Measurements from ENCODE around the gene IRF3.
A peak's percentile ranks its signal among the peaks of the same experiment; 100 is the strongest.
"Not testable (repeated sequence)": the region's sequence is repeated elsewhere in the genome, so short reads cannot be mapped to it uniquely, and the experiment has no call there.

IRF3 gene

GRCh38 chr19:49645995-49646394, 19.7 kb downstream of the IRF3 start:
- no peak for DNase-seq (ENCODE audit: low read depth)

GRCh38 chr19:49645592-49645991, 20.1 kb downstream of the IRF3 start:
- DNase-seq (ENCODE audit: low read depth): no peak

- no peak for DNase-seq (ENCODE audit: low read depth)
Observed at GRCh38 chr19:49643466-49643865, 22.2 kb downstream of the IRF3 start.

- DNase-seq (ENCODE audit: low read depth): no peak
Observed at GRCh38 chr19:49642492-49643035, 23.1 kb downstream of the IRF3 start.

- DNase-seq (ENCODE audit: low read depth): peak; percentile 100
Observed at GRCh38 chr19:49641688-49642491, 23.8 kb downstream of the IRF3 start, which contains the start of gene SCAF1. Gene SCAF1, plus strand, starts transcription at chr19:49642209. Its CDS starts 2,818 bp downstream, at chr19:49645027.

GRCh38 chr19:49640113-49640898, 25.4 kb downstream of the IRF3 start, which contains the start of gene RRAS:
Gene RRAS, minus strand, starts transcription at chr19:49640143. Its CDS starts 45 bp downstream, at chr19:49640098.
- peak; percentile 99 for DNase-seq (ENCODE audit: low read depth)

GRCh38 chr19:49639401-49640112, 26.1 kb downstream of the IRF3 start:
- no peak for DNase-seq (ENCODE audit: low read depth)

GRCh38 chr19:49637821-49638738, 27.6 kb downstream of the IRF3 start:
- DNase-seq (ENCODE audit: low read depth): no peak

- no peak for DNase-seq (ENCODE audit: low read depth)
Observed at GRCh38 chr19:49636233-49636932, 29.3 kb downstream of the IRF3 start.

GRCh38 chr19:49635530-49636232, 30.0 kb downstream of the IRF3 start:
- DNase-seq (ENCODE audit: low read depth): no peak

GRCh38 chr19:49633273-49633672, 32.4 kb downstream of the IRF3 start:
- not testable (repeated sequence) for DNase-seq (ENCODE audit: low read depth)

GRCh38 chr19:49632576-49632975, 33.1 kb downstream of the IRF3 start:
- no peak for DNase-seq (ENCODE audit: low read depth)

GRCh38 chr19:49631610-49632192, 34.0 kb downstream of the IRF3 start:
- no peak for DNase-seq (ENCODE audit: low read depth)

GRCh38 chr19:49631014-49631588, 34.6 kb downstream of the IRF3 start:
- no peak for DNase-seq (ENCODE audit: low read depth)

GRCh38 chr19:49629659-49630058, 36.0 kb downstream of the IRF3 start:
- no peak for DNase-seq (ENCODE audit: low read depth)

- DNase-seq (ENCODE audit: low read depth): no peak
Observed at GRCh38 chr19:49626226-49626625, 39.4 kb downstream of the IRF3 start.

GRCh38 chr19:49624967-49625910, 40.4 kb downstream of the IRF3 start:
- no peak for DNase-seq (ENCODE audit: low read depth)

GRCh38 chr19:49617860-49618259, 47.8 kb downstream of the IRF3 start:
- DNase-seq (ENCODE audit: low read depth): not testable (repeated sequence)
